ENCODE results near the gene DALRD3. TPM values are rescaled to one million over a fixed set of nuclear protein-coding genes. Genes with fewer than 3 reads are reported as not detected.

DALRD3 gene
- total and polyA plus RNA-seq, 9 donors: 21.1 to 74.9 (median 27.5) TPM

DNA sequence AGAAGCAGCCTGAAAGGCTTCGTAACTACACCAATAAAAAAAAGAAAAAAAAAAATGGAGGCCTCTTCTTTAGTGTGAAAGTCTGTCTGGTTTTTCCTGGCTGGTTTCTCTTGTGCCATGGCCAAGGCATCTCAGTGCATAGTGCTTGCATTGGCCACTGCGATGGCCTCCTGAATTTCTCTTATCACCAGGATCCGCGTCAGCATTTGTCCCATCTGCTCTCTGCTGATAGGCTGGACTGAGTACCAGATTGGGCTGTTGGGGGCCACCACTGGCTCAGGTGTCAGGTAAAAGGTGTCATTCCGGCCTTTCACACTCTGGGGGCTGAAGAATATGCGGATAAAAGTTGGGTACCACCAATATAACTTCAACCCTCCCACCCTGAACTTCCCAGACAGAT lies 11.9 kb upstream of the DALRD3 start:
- H3K27ac ChIP-seq: no peak overlapping the region

GRCh38 chr3:49029563-49029884 lies 11.1 kb upstream of the DALRD3 start:
- Histone ChIP-seq H3K27ac (peak overlapping the region; percentile 89 to 91), H3K4me1 (ENCODE audit: insufficient read depth) (peaks cover 3% of the 10 kb centered on the region), H3K4me3 (no peak overlapping the region), H3K36me3 (no peaks in the 10 kb centered on the region), H3K27me3 (no peaks in the 10 kb centered on the region), H3K9me3 (no peaks in the 10 kb centered on the region)
- no peak for TF ChIP-seq EP300 (IDR thresholded peaks at IDR 0.05)
- TF ChIP-seq CTCF (IDR thresholded peaks at IDR 0.05): no peak
- TF ChIP-seq POLR2A (IDR thresholded peaks at IDR 0.05): no peak
- 1 to 3% (median 2%) methylated on average over 7 of the region's 7 CpGs for WGBS, 3 donors
- intact Hi-C loops (cut with DNase I): loop anchor here in 1 of 4 donors (10.0 kb wide), 1 partner anchor 115 kb away; the partner anchor contains the start of gene ARIH2
- no peak for DNase-seq

More for the DNA sequence above, 11.9 kb upstream of the DALRD3 start:
- H3K36me3 ChIP-seq: no peaks in the 10 kb centered on the region
- 81 to 87% (median 86%) methylated on average over 6 of the region's 6 CpGs for WGBS, 3 donors
- intact Hi-C loops (cut with DNase I): loop anchor here in 1 of 4 donors (5.0 kb wide), 1 partner anchor 62 kb away; the partner anchor contains the start of gene QRICH1
- H3K4me3 ChIP-seq: no peak overlapping the region
- no peak for TF ChIP-seq EP300 (IDR thresholded peaks at IDR 0.05)
- no peak for TF ChIP-seq POLR2A (IDR thresholded peaks at IDR 0.05)
- no peak for TF ChIP-seq CTCF (IDR thresholded peaks at IDR 0.05)
- H3K27me3 ChIP-seq: no peaks in the 10 kb centered on the region
- peak in 1 of 5 donors; percentile 29 for DNase-seq
- no peaks in the 10 kb centered on the region for H3K9me3 ChIP-seq
- H3K4me1 ChIP-seq (ENCODE audit: insufficient read depth): peaks cover 3% of the 10 kb centered on the region

- intact Hi-C loops (cut with DNase I): loop anchor here in 1 of 4 donors (10.0 kb wide), 1 partner anchor 114 kb away; the partner anchor contains the start of gene ARIH2
- Histone ChIP-seq H3K4me1 (ENCODE audit: insufficient read depth) (peaks cover 3% of the 10 kb centered on the region), H3K36me3 (no peaks in the 10 kb centered on the region)
These were observed 10.5 kb upstream of the DALRD3 start, which contains the start of gene IMPDH2 for GRCh38 chr3:49028673-49029562. Gene IMPDH2, minus strand, starts transcription at chr3:49029398. Its CDS starts 48 bp downstream, at chr3:49029350.

More at GRCh38 chr3:49028673-49029562, 10.5 kb upstream of the DALRD3 start, which contains the start of gene IMPDH2:
- Histone ChIP-seq H3K27me3 (no peaks in the 10 kb centered on the region), H3K27ac (peak within 1 kb of the TSS; percentile 89 to 91), H3K9me3 (no peaks in the 10 kb centered on the region), H3K4me3 (peak within 1 kb of the TSS; percentile 65)
- WGBS, 3 donors: 1% methylated on average over 54 to 55 of the region's 55 CpGs
- no peak for TF ChIP-seq EP300 (IDR thresholded peaks at IDR 0.05)
- peak in 2 of 3 donors; percentile 42 to 45 for TF ChIP-seq CTCF (IDR thresholded peaks at IDR 0.05)
- TF ChIP-seq POLR2A (IDR thresholded peaks at IDR 0.05): peak; percentile 99
- peak; percentile 93 to 97 (median 95) for DNase-seq

Data from ovary (tissue), 9 donors.